Hair follicle dermal papilla cell (primary cell): ENCODE data around the gene SKOR2. TPM values are rescaled to one million over a fixed set of nuclear protein-coding genes. Genes with fewer than 3 reads are reported as not detected.

Source experiments
- small RNA-seq: library from RNA; depleted of rRNA; stranded (forward); fragments of <200 nt; gene quantifications from one replicate; pipeline ENCODE3, GENCODE V24; 2012
- total RNA-seq: library from RNA; depleted of rRNA; stranded (reverse); fragments of >200 nt; gene quantifications from 2 replicates; pipeline ENCODE4 v1.2.3, GENCODE V29; 2012

The SKOR2 gene, protein sequence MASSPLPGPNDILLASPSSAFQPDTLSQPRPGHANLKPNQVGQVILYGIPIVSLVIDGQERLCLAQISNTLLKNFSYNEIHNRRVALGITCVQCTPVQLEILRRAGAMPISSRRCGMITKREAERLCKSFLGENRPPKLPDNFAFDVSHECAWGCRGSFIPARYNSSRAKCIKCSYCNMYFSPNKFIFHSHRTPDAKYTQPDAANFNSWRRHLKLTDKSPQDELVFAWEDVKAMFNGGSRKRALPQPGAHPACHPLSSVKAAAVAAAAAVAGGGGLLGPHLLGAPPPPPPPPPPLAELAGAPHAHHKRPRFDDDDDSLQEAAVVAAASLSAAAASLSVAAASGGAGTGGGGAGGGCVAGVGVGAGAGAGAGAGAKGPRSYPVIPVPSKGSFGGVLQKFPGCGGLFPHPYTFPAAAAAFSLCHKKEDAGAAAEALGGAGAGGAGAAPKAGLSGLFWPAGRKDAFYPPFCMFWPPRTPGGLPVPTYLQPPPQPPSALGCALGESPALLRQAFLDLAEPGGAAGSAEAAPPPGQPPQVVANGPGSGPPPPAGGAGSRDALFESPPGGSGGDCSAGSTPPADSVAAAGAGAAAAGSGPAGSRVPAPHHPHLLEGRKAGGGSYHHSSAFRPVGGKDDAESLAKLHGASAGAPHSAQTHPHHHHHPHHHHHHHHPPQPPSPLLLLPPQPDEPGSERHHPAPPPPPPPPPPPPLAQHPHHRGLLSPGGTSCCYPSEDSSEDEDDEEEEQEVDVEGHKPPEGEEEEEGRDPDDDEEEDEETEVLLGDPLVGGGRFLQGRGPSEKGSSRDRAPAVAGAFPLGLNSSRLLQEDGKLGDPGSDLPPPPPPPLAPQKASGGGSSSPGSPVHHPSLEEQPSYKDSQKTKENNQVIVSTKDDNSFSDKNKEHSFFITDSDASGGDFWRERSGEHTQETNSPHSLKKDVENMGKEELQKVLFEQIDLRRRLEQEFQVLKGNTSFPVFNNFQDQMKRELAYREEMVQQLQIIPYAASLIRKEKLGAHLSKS
- total RNA-seq = not detected in 2 replicates

GRCh38 chr18:47251289-47252120 is at the start of gene SKOR2:
TSS of gene SKOR2 (minus strand) at chr18:47251660. CDS start at chr18:47249183, 2,477 bp downstream.

GRCh38 chr18:47175898-47176575 is 75.4 kb downstream of the SKOR2 start, which contains the start of gene IER3IP1:
TSS of gene IER3IP1 (minus strand) at chr18:47176364. CDS start at chr18:47176277, 87 bp downstream.

Small RNAs within 50 kb of the gene (small RNA-seq; reads per million reads assigned to genes)
- not detected for gene RNU6-1131P

Other genes starting within 250 kb of the SKOR2 start
- gene ELOA2, start 216.0 kb downstream of the SKOR2 start, total RNA-seq = not detected in 2 replicates
- gene HDHD2, start 101.2 kb downstream of the SKOR2 start, total RNA-seq = 15.6 and 16.3 TPM in 2 replicates
- 15.4 and 16.7 TPM in 2 replicates for gene IER3IP1, start 75.3 kb downstream of the SKOR2 start, total RNA-seq